T-helper 1 cell treated with Interleukin-12 subunit alpha and Interleukin-12 subunit beta and Interleukin-4 antibody, amounts not matched to agents 30 ng/mL and 1 ng/mL, for 36 hours (primary cell): ENCODE data around the gene KDM7A. TPM values are rescaled to one million over a fixed set of nuclear protein-coding genes. Genes with fewer than 3 reads are reported as not detected.

Source experiments
- intact Hi-C: fragments of 100-400 bp; cut with micrococcal nuclease; formaldehyde crosslinking; loops from one replicate; pipeline ENCODE4 v1.15.1; 2024
- total RNA-seq: library from RNA; stranded (reverse); gene quantifications from 2 replicates; pipeline ENCODE4 v1.2.3, GENCODE V29; 2022

KDM7A gene
- total RNA-seq, 1 donor from 2014 or later, result 29.1 TPM

- intact Hi-C loops, result no loop called here
These were observed 83.4 kb downstream of the KDM7A start for GRCh38 chr7:140093375-140093774.

DNA sequence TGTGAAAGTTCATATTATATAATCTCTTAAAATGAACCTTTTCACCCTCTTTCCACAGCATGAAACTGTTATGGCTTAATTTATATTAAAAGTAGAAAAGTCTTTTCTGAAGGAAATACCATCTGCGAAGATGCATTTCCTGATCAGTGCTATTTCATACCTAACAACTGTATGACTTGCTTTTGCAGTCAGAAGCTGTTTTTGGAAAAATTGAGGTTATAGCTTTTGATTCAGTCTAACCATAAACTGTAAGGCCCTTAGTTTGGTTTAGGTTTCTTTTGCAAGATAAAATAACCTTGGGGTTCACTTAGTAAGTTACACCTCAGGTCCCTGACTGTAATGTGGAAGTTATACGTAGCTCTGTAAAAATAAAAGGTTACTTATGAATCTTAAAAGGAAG is 91.3 kb downstream of the KDM7A start:
- intact Hi-C loops, result loop anchor here (1.0 kb wide), 2 partner anchors 23 to 90 kb away; partner anchors contain the start of gene PARP12

GRCh38 chr7:140084972-140085371 is 91.8 kb downstream of the KDM7A start:
- intact Hi-C loops, result loop anchor here (1.0 kb wide), 2 partner anchors 23 to 90 kb away; partner anchors contain the start of gene PARP12

- intact Hi-C loops, result no loop called here
These were observed 92.6 kb downstream of the KDM7A start for GRCh38 chr7:140084142-140084655.

GRCh38 chr7:140082770-140083169 is 94.0 kb downstream of the KDM7A start:
- intact Hi-C loops, result no loop called here

GRCh38 chr7:140081774-140082425 is 94.9 kb downstream of the KDM7A start:
- intact Hi-C loops, result no loop called here

DNA sequence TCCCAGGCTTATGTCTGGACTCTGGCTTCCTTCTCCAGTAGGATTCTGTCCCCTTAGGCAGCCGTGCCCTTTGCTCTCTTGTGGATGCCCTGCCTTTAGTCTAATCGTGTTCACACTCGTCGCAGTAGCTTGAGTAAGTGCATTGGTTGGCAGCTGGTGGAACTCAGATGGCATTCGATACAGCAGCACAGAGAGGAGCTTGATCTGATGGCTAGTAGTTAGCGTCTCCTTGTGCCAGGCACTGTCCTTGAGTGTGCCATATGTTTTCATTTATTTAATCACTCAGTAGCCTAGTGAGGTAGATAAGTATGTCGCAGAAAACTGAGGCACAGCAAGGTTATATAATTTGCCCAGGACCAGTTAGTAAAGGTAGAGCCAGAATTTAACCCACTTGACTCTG is 95.9 kb downstream of the KDM7A start:
- intact Hi-C loops, result no loop called here

DNA sequence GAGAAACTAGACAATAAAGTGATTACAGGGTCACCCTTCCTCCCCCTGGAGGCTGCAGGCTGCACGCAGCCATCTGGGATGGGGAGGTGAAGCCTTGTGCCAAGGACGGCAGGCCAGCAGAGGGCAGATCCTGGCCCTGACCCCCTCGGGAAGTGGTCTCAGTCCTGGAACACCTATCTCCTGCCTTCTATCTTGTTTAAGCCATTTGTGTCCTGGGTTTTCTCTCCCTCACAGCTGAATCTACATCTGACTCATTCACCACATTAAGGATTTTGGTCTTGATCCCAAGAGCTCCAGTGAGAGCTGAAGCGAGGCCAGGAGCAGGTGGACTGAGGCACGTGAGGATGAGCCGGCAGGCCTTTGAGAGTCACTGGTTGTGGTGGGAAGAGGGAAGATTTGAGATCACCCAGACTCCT is 97.7 kb downstream of the KDM7A start:
- intact Hi-C loops, result no loop called here

- intact Hi-C loops, result no loop called here
These were observed 98.4 kb downstream of the KDM7A start for GRCh38 chr7:140078392-140078791.

GRCh38 chr7:140074780-140075179 is 102.0 kb downstream of the KDM7A start:
- intact Hi-C loops, result no loop called here

DNA sequence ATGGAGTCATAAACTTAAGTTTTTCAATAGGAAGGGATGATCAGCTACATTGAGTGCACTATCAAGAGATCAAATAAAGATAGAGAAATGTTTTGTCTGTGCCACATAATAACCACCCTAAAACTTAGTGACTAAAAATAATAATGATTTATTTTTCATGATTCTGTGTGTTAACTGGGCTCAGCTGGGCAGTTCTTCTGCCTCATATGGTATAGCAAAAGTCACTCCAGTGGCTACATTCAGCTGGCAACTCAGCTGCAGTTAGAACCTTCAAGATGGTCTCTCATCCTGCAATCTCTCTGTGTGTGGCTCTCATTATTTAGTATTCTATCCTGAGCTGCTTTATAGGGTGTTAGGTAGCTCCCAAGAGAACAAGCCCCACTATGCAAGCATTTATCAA is 106.2 kb downstream of the KDM7A start:
- intact Hi-C loops, result no loop called here

GRCh38 chr7:140069298-140069949 is 107.4 kb downstream of the KDM7A start:
- intact Hi-C loops, result loop anchor here (10.0 kb wide), 1 partner anchor 1485 kb away; the partner anchor contains the start of gene AGK

DNA sequence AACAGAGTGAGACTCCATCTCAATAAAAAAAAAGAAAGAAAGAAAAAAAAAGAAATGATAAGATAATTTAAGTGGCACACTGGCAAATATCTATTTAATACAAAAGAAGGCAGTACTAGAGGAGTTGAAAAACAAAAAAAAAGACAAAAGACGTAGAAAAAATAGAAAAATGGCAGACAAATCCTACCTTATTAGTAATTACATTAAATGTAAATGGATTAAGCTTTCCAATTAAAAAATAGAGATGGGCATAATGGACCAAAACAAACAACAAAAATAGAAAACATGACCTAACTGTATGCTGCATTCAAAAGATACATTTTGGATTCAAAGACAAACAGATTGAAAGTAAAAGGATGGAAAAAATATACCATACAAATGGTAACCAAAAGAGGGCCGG is 108.8 kb downstream of the KDM7A start:
- intact Hi-C loops, result loop anchor here (10.0 kb wide), 1 partner anchor 1487 kb away; the partner anchor contains the start of gene AGK

- intact Hi-C loops, result loop anchor here (10.0 kb wide), 1 partner anchor 1488 kb away; the partner anchor contains the start of gene AGK
These were observed 109.7 kb downstream of the KDM7A start for GRCh38 chr7:140067052-140067451.

DNA sequence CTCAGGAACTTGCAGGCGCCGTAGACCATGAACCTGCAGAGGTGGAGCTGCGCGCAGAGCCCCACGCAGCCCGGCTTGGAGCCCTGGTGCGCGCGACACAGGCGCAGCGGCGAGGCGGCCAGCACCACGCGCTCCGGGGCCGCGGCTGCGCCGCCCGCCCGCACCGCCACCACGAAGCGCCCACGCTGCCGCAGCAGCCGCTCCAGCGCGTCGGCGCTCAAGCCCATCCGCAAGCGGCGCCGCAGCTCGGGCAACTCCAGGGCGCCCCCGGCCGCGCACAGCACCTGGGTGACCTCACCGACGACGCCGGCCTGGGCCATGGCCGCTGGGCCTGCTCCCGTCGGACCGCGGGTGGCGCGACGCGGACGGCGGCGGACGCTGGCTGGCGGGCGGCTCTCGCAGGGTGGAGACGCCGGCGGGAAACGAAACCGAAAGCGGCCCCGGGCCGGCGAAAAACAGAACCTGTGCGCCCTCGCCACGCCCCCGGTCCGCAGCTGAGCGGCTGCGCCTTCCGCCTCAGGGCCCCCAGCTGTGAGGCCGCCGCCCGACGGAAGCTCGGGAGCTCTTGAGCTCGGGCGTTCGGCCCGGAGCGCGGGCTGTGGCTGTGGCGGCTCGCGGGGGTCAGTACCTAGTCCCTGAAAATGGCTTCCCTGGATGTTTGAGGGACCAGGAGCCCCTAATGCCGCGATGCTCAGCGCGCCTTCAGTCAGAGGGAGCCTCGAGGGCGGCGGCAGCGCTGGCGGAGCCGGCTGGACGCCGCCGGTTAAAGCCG is 114.1 kb downstream of the KDM7A start, which contains the start of gene PARP12:
Gene PARP12 (minus strand): TSS at position 424 of the 772 bp plus-strand sequence. CDS start 104 bp downstream, at position 320.
- intact Hi-C loops, result loop anchor here (1.0 to 10.0 kb wide), 17 partner anchors 23 to 1492 kb away; partner anchors contain the start of genes AGK, BRAF, FMC1 and HIPK2

DNA sequence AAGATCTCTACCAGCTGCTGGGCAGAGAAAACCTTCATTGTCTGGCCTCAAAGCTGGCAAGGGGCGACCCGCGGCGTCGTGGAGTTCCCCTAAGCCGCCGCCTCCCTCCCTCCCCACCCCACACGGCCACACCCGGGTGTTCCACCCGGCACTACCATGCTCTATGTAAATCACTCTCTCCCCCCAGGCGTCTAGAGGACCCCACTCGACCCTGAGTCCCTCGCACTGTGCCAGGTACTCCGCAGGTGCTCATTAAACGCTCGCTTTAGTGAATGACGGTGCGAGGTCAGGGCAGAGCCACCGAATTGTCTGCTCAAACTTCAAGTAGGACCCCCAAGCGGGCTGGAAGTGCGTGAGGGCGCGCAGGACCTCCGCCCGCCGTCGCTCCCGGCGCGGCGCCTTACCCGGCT is 114.7 kb downstream of the KDM7A start:
- intact Hi-C loops, result loop anchor here (1.0 to 10.0 kb wide), 16 partner anchors 23 to 1493 kb away; partner anchors contain the start of genes AGK, BRAF, FMC1 and HIPK2

- intact Hi-C loops, result loop anchor here (5.0 to 10.0 kb wide), 7 partner anchors 191 to 1493 kb away; partner anchors contain the start of genes AGK, BRAF and HIPK2
These were observed 115.2 kb downstream of the KDM7A start for GRCh38 chr7:140061607-140061930.

DNA sequence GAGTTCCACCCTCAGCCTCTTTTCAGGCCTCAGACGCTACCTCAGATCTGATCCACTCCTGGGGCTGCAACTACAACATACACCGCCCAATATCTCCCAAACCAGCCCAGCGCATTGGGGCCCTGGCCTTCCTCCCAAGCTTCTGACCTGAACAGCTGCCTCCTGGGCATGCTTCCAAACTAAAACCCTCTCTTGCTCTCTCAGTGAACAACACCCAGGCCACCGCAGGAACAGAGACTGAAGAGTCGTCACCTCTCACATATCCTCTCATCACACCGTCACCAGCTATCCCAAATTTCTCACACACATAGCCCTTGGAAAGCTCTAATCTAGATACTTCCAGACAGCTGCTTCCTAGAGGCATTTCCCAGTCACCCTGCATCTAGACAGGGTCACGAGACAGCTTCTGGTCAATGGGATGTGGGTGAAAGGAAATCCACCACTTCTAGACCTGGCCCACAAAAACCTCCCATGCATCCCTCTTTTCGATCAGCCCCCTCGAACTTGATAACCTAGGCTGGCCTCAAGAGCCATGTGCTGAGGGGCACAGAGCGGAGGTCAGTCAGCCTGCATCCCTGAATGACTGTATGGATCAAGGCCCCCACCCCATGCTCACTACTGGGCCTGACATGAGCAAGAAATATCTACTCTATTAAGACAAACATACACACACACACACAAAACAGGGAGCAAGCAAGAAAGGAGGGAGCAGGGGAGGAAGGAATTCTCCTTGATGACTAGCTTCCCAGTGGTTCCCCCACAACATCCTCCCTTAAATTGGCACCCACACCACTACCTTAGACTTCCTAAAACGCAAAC is 115.8 kb downstream of the KDM7A start:
- intact Hi-C loops, result loop anchor here (5.0 to 10.0 kb wide), 7 partner anchors 191 to 1494 kb away; partner anchors contain the start of genes AGK, BRAF and HIPK2

DNA sequence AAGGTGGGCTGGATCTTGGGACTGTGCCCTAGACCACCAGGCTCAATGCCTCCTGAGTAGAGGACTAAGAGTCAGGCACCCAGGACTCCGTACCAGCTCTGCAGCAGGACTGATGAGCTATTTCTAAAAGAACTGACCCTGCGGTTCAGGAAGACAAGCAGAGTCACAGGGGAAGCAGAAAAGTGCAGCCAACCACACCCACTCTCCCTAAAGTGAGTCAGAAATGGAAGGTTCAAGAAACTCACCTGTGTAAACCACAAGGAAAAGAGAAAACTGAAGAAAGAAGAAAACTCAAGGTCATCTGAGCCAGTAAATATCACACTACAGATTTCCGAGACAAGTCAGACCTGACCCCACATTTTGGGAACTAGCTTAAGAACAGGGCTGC is 116.5 kb downstream of the KDM7A start:
- intact Hi-C loops, result loop anchor here (5.0 to 10.0 kb wide), 7 partner anchors 192 to 1495 kb away; partner anchors contain the start of genes AGK, BRAF and HIPK2
